ENCODE measurements around the gene COX7B2. TPM values are rescaled to one million over a fixed set of nuclear protein-coding genes. Genes with fewer than 3 reads are reported as not detected.

Gene COX7B2
- total and polyA plus RNA-seq, 11 donors = not detected

DNA sequence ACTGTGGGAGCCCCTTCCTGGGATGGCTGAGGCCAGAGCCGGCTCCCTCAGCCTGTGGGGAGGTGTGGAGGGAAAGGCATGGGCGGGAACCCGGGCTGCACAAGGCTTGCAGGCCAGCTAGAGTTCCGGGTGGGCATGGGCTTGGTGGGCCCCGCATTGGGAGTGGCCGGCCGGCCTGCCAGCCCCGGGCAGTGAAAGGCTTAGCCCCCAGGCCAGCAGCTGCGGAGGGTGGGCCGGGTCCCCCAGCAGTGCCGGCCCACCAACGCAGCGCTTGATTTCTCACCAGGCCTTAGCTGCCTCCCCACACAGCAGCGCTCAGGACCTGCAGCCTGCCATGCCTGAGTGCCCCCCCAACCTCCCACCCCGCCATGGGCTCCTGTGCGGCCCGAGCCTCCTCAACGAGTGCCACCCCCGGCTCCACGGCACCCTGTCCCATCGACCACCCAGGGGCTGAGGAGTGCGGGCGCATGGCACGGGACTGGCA is 78.0 kb downstream of the COX7B2 start:
- H3K4me3 ChIP-seq = no peak overlapping the region
- ATAC-seq = no peak
- H3K9me3 ChIP-seq = peaks cover 0 to 4% (median 0%) of the 10 kb centered on the region in 12 donors
- H3K27ac ChIP-seq = no peak overlapping the region
- no peaks in the 10 kb centered on the region for H3K36me3 ChIP-seq
- intact Hi-C loops (cut with DNase I) = no loop called here
- DNase-seq = peak in 2 of 5 donors; percentile 8 to 51
- whole genome bisulfite sequencing, 4 donors = 92 to 98% (median 93%) methylated on average over 8 to 24 of the region's 24 CpGs
- TF ChIP-seq CTCF (IDR thresholded peaks at IDR 0.05) (no peak), POLR2A (IDR thresholded peaks at IDR 0.05) (no peak)
- no peaks in the 10 kb centered on the region for H3K27me3 ChIP-seq
- H3K4me1 ChIP-seq = no peaks in the 10 kb centered on the region

GRCh38 chr4:46820154-46820553 is 88.9 kb downstream of the COX7B2 start:
- intact Hi-C loops (cut with DNase I) = no loop called here
- no peak for DNase-seq
- no peak overlapping the region for H3K4me3 ChIP-seq

DNA sequence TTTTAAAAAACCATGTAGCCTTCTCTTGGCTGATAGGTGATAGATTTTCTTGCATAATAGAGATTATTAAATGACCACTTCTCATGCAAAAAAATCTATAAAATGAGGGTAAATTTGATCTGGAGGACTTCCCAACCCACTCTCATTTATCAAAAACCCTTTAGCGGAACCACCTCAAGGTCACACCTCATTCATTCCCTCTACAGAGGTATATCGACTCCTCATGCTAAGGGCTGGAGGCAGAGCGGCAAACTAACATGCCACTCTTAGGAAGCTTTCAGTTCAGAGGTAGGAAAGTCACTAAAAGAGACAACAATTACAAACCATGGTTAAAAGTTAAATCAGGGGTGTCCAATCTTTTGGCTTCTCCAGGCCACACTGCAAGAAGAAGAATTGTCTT is 90.0 kb downstream of the COX7B2 start:
- H3K27me3 ChIP-seq = no peaks in the 10 kb centered on the region
- 92 to 96% (median 93%) methylated on average over 3 of the region's 3 CpGs for WGBS, 4 donors
- TF ChIP-seq CTCF (IDR thresholded peaks at IDR 0.05) = no peak
- no peak for TF ChIP-seq POLR2A (IDR thresholded peaks at IDR 0.05)
- no peaks in the 10 kb centered on the region for H3K36me3 ChIP-seq
- H3K4me1 ChIP-seq = no peaks in the 10 kb centered on the region
- H3K9me3 ChIP-seq = no peaks in the 10 kb centered on the region
- DNase-seq (no peak), ATAC-seq (no peak)
- H3K27ac ChIP-seq = no peak overlapping the region
- no peak overlapping the region for H3K4me3 ChIP-seq
- intact Hi-C loops (cut with DNase I) = no loop called here

More at GRCh38 chr4:46820154-46820553, 88.9 kb downstream of the COX7B2 start:
- Histone ChIP-seq H3K9me3 (peaks cover 0 to 4% (median 0%) of the 10 kb centered on the region in 12 donors), H3K4me1 (no peaks in the 10 kb centered on the region), H3K27ac (no peak overlapping the region), H3K36me3 (no peaks in the 10 kb centered on the region), H3K27me3 (no peaks in the 10 kb centered on the region)
- ATAC-seq = no peak
- 75 to 89% (median 85%) methylated on average over 6 of the region's 6 CpGs for WGBS, 4 donors
- TF ChIP-seq CTCF (IDR thresholded peaks at IDR 0.05) = no peak
- TF ChIP-seq POLR2A (IDR thresholded peaks at IDR 0.05) = no peak

GRCh38 chr4:46818604-46819003 is 90.4 kb downstream of the COX7B2 start:
- 77 to 83% (median 81%) methylated on average over 4 of the region's 4 CpGs for WGBS, 4 donors
- no peaks in the 10 kb centered on the region for H3K4me1 ChIP-seq
- no peaks in the 10 kb centered on the region for H3K27me3 ChIP-seq
- intact Hi-C loops (cut with DNase I) = no loop called here
- TF ChIP-seq CTCF (IDR thresholded peaks at IDR 0.05) = no peak
- TF ChIP-seq POLR2A (IDR thresholded peaks at IDR 0.05) = no peak
- ATAC-seq = no peak
- no peaks in the 10 kb centered on the region for H3K36me3 ChIP-seq
- H3K27ac ChIP-seq = no peak overlapping the region
- no peaks in the 10 kb centered on the region for H3K9me3 ChIP-seq
- no peak for DNase-seq
- no peak overlapping the region for H3K4me3 ChIP-seq
